PFSK-1 (cell line): ENCODE data around the gene CEP192.

ENCODE experiments used
- POLR2AphosphoS5 ChIP-seq: IDR thresholded peaks from 2 replicates; pipeline ENCODE4 v1.6.1; 2012; ENCODE audit warnings: low read depth, mild to moderate bottlenecking, control low read depth, low read length, moderate library complexity
- TF ChIP-seq, protein P1 (sequence below), 2 experiments: IDR thresholded peaks; 2 replicates each; pipeline versions ENCODE4 v1.6.1 to v1.8.0; 2011 to 2012; ENCODE audit warnings: low read depth in 2 of 2, low read length in 2 of 2, control low read depth in 1 of 2, inconsistent platforms in 1 of 2, mild to moderate bottlenecking in 1 of 2, moderate library complexity in 1 of 2; ENCODE audit not compliant: insufficient read depth in 1 of 2

DNA sequence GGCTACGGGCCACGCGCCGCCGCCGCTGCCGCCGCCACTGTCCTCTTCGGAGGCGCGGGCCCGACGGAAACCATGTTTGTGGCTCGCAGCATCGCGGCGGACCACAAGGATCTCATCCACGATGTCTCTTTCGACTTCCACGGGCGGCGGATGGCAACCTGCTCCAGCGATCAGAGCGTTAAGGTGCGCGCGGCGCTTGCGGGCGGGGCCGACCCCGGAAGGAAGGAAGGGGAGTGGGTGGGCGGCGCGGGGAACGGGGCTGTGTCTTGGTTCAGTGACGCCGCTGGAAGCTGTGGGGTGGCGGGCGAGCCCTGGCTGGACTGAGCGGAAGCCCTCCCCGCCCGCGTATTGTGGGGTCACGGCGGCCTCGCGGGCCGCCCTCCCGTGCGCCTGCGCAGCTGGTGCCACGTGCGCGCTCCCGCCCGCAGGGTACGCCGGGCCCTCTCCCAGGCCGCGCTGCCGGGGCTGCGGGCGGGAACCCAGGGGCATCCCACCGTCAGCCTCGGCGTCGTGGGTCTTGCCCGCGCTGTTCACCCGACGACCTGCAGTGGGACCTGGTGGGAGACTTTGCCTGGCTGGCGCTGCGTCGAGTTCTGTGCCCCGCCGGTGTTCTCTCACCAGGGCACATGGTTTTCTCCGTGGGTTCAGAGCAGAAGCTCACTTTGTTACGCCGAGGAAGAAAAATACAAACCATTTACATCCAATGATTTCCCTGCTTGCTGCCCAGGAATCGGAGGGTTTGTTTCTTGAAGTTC, 42.9 kb upstream of the CEP192 start:
- TF ChIP-seq POLR2AphosphoS5: peak; percentile 88
- TF ChIP-seq, protein P1, sequence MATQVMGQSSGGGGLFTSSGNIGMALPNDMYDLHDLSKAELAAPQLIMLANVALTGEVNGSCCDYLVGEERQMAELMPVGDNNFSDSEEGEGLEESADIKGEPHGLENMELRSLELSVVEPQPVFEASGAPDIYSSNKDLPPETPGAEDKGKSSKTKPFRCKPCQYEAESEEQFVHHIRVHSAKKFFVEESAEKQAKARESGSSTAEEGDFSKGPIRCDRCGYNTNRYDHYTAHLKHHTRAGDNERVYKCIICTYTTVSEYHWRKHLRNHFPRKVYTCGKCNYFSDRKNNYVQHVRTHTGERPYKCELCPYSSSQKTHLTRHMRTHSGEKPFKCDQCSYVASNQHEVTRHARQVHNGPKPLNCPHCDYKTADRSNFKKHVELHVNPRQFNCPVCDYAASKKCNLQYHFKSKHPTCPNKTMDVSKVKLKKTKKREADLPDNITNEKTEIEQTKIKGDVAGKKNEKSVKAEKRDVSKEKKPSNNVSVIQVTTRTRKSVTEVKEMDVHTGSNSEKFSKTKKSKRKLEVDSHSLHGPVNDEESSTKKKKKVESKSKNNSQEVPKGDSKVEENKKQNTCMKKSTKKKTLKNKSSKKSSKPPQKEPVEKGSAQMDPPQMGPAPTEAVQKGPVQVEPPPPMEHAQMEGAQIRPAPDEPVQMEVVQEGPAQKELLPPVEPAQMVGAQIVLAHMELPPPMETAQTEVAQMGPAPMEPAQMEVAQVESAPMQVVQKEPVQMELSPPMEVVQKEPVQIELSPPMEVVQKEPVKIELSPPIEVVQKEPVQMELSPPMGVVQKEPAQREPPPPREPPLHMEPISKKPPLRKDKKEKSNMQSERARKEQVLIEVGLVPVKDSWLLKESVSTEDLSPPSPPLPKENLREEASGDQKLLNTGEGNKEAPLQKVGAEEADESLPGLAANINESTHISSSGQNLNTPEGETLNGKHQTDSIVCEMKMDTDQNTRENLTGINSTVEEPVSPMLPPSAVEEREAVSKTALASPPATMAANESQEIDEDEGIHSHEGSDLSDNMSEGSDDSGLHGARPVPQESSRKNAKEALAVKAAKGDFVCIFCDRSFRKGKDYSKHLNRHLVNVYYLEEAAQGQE (IDR thresholded peaks at IDR 0.05; ENCODE audit: insufficient read depth in 1 of 2, low read depth in 2 of 2, low read length in 2 of 2): peak in 1 of 2 experiments; percentile 64; a peak in 1 of 4 replicates
